H9 (cell line): ENCODE measurements around the gene PLD3. TPM values are rescaled to one million over a fixed set of nuclear protein-coding genes. Genes with fewer than 3 reads are reported as not detected.

Source experiments
- DNase-seq: peaks from one replicate; pipeline ENCODE4 v3.0.0-alpha.2; 2017
- H2AFZ ChIP-seq: one replicate; pipeline ENCODE4 v1.6.1; 2013; ENCODE audit warnings: mild to moderate bottlenecking, low read length, control low read depth, moderate library complexity
- H2AK5ac ChIP-seq: 2 replicates; pipeline ENCODE4 v1.6.1; 2013; ENCODE audit warnings: low read length, control low read depth, mixed read lengths; ENCODE audit not compliant: insufficient read length
- H2BK120ac ChIP-seq: one replicate; pipeline ENCODE4 v1.6.1; 2013; ENCODE audit warnings: low read depth, mild to moderate bottlenecking, low read length, control low read depth, inconsistent platforms; ENCODE audit not compliant: poor library complexity, severe bottlenecking
- H2BK12ac ChIP-seq: 2 replicates; pipeline ENCODE4 v1.6.1; 2013; ENCODE audit warnings: low read length, control low read depth, mixed read lengths, low read depth; ENCODE audit not compliant: insufficient read length
- H2BK15ac ChIP-seq: 2 replicates; pipeline ENCODE4 v1.6.1; 2013; ENCODE audit warnings: low read depth, low read length, control low read depth
- H2BK20ac ChIP-seq: one replicate; pipeline ENCODE4 v1.6.1; 2013; ENCODE audit warnings: low read depth, mild to moderate bottlenecking, low read length, control low read depth, inconsistent platforms; ENCODE audit not compliant: poor library complexity, severe bottlenecking
- H2BK5ac ChIP-seq: 2 replicates; pipeline ENCODE4 v1.6.1; 2013; ENCODE audit warnings: low read length, control low read depth, mixed read lengths; ENCODE audit not compliant: insufficient read length
- H3K14ac ChIP-seq: 2 replicates; pipeline ENCODE4 v1.6.1; 2013; ENCODE audit warnings: low read length, control low read depth; ENCODE audit not compliant: insufficient read depth
- H3K18ac ChIP-seq: 2 replicates; pipeline ENCODE4 v1.6.1; 2013; ENCODE audit warnings: low read depth, mild to moderate bottlenecking, mixed read lengths, low read length, control low read depth; ENCODE audit not compliant: insufficient read length
- H3K23ac ChIP-seq: 2 replicates; pipeline ENCODE4 v1.6.1; 2013; ENCODE audit warnings: low read length, control low read depth, mixed read lengths, low read depth; ENCODE audit not compliant: insufficient read length
- H3K23me2 ChIP-seq: 2 replicates; pipeline ENCODE4 v1.6.1; 2013; ENCODE audit warnings: low read depth, mild to moderate bottlenecking, mixed read lengths, low read length, control low read depth; ENCODE audit not compliant: insufficient read length, poor library complexity, severe bottlenecking
- H3K27ac ChIP-seq: 2 replicates; pipeline ENCODE4 v1.5.1; 2013; ENCODE audit warnings: low read length, control low read depth, mixed read lengths, low read depth; ENCODE audit not compliant: insufficient read length
- H3K27me3 ChIP-seq: 2 replicates; pipeline ENCODE4 v1.6.1; 2013; ENCODE audit warnings: low read length, control low read depth, inconsistent platforms; ENCODE audit not compliant: insufficient read depth
- H3K4ac ChIP-seq: 2 replicates; pipeline ENCODE4 v1.6.1; 2013; ENCODE audit warnings: low read depth, mild to moderate bottlenecking, control low read depth, inconsistent platforms, low read length, moderate library complexity
- H3K4me1 ChIP-seq: 2 replicates; pipeline ENCODE4 v1.6.1; 2013; ENCODE audit warnings: low read length, control low read depth, inconsistent platforms; ENCODE audit not compliant: insufficient read depth
- H3K4me2 ChIP-seq: 2 replicates; pipeline ENCODE4 v1.6.1; 2013; ENCODE audit warnings: low read length, control low read depth, mixed read lengths; ENCODE audit not compliant: insufficient read length, insufficient read depth
- H3K56ac ChIP-seq: 2 replicates; pipeline ENCODE4 v1.6.1; 2013; ENCODE audit warnings: low read depth, mild to moderate bottlenecking, mixed read lengths, low read length, control low read depth; ENCODE audit not compliant: insufficient read length
- H3K79me1 ChIP-seq: 2 replicates; pipeline ENCODE4 v1.6.1; 2013; ENCODE audit warnings: low read depth, mild to moderate bottlenecking, moderate library complexity, low read length, control low read depth, inconsistent platforms; ENCODE audit not compliant: insufficient read depth, poor library complexity, severe bottlenecking
- H3K79me2 ChIP-seq: 2 replicates; pipeline ENCODE4 v1.6.1; 2013; ENCODE audit warnings: low read length, control low read depth, inconsistent platforms; ENCODE audit not compliant: insufficient read depth
- H3K9ac ChIP-seq: 2 replicates; pipeline ENCODE4 v1.6.1; 2013; ENCODE audit warnings: low read length, control low read depth, mixed read lengths; ENCODE audit not compliant: insufficient read length; ENCODE audit errors: extremely low read depth
- H3K9me3 ChIP-seq: one replicate; pipeline ENCODE4 v1.6.1; 2013; ENCODE audit warnings: low read depth, low read length, inconsistent platforms; ENCODE audit not compliant: control insufficient read depth
- H3T11ph ChIP-seq: one replicate; pipeline ENCODE4 v1.6.1; 2013; ENCODE audit warnings: mild to moderate bottlenecking, low read length, control low read depth, inconsistent platforms
- H4K20me1 ChIP-seq: one replicate; pipeline ENCODE4 v1.6.1; 2013; ENCODE audit not compliant: control insufficient read depth, insufficient read length, insufficient read depth
- H4K5ac ChIP-seq: 2 replicates; pipeline ENCODE4 v1.6.1; 2013; ENCODE audit warnings: low read depth, mild to moderate bottlenecking, mixed read lengths, low read length, control low read depth; ENCODE audit not compliant: insufficient read length
- H4K8ac ChIP-seq: replicated peaks from 2 replicates; pipeline ENCODE4 v1.6.1; 2013; ENCODE audit warnings: low read length, control low read depth, mixed read lengths, low read depth; ENCODE audit not compliant: insufficient read length
- H4K91ac ChIP-seq: 2 replicates; pipeline ENCODE4 v1.6.1; 2013; ENCODE audit warnings: low read depth, mild to moderate bottlenecking, moderate library complexity, mixed read lengths, low read length, control low read depth; ENCODE audit not compliant: insufficient read length
- H3K27ac Mint-ChIP-seq, 3 experiments: 2 replicates in 2 of 3; 3 replicates in 1 of 3; pipeline ENCODE4 v1.8.0; 2020 to 2021; ENCODE audit warnings: mixed read lengths in 3 of 3, mild to moderate bottlenecking in 1 of 3, moderate library complexity in 1 of 3
- H3K27me3 Mint-ChIP-seq: 2 replicates; pipeline ENCODE4 v1.8.0; 2021; ENCODE audit warnings: low read depth, mild to moderate bottlenecking, moderate library complexity, mixed read lengths
- H3K36me3 Mint-ChIP-seq, 3 experiments: 2 replicates in 2 of 3; 3 replicates in 1 of 3; pipeline ENCODE4 v1.8.0; 2020 to 2021; ENCODE audit warnings: low read depth in 3 of 3, mixed read lengths in 3 of 3; ENCODE audit not compliant: insufficient read depth in 1 of 3
- H3K4me1 Mint-ChIP-seq, 2 experiments: 2 replicates each; pipeline ENCODE4 v1.8.0; 2020; ENCODE audit warnings: mixed read lengths in 2 of 2
- H3K4me3 Mint-ChIP-seq, 2 experiments: 2 replicates in 1 of 2; 3 replicates in 1 of 2; pipeline ENCODE4 v1.8.0; 2020 to 2021; ENCODE audit warnings: mild to moderate bottlenecking in 2 of 2, mixed read lengths in 2 of 2, moderate library complexity in 1 of 2
- H3K9me3 Mint-ChIP-seq, 2 experiments: 2 replicates in 1 of 2; 3 replicates in 1 of 2; pipeline ENCODE4 v1.8.0; 2020; ENCODE audit warnings: mild to moderate bottlenecking in 2 of 2, mixed read lengths in 2 of 2, moderate library complexity in 1 of 2
- CTCF ChIP-seq: fragments of 200-600 bp; sonication (generic); conservative IDR thresholded peaks from 3 replicates; pipeline ENCODE4 v1.8.0; 2021; ENCODE audit warnings: antibody characterized with exemption, mild to moderate bottlenecking
- WGBS: extraction: QIAGEN DNeasy Blood & Tissue Kit; methylation state at CpG from one replicate; pipeline ENCODE4 v1.1.7; 2013; ENCODE audit warnings: missing lambda C conversion rate, low lambda C conversion rate, mixed read lengths; ENCODE audit not compliant: insufficient read length; ENCODE audit errors: extremely low coverage; 5-methylcytosine and 5-hydroxymethylcytosine counted together
- total RNA-seq: library from RNA; stranded (reverse); gene quantifications from 2 replicates; pipeline ENCODE4 v1.2.1, GENCODE V29; 2021

The PLD3 gene
- total RNA-seq, 1 experiment from 2014 or later = 194 TPM

GRCh38 chr19:40362160-40362559, 13.7 kb downstream of the PLD3 start:
- Histone ChIP-seq H2BK5ac (no peak overlapping the region), H3K27ac (no peak overlapping the region), H2BK20ac (no peak overlapping the region), H3K23ac (no peak overlapping the region), H4K91ac (no peak overlapping the region), H3T11ph (no peak overlapping the region), H3K9ac (no peak overlapping the region), H3K79me1 (no peaks in the 10 kb centered on the region), H4K20me1 (no peaks in the 10 kb centered on the region), H3K4me1 (no peaks in the 10 kb centered on the region), H2AK5ac (no peak overlapping the region), H3K79me2 (no peaks in the 10 kb centered on the region), H2BK12ac (no peak overlapping the region), H3K4me2 (no peak overlapping the region), H3K14ac (no peak overlapping the region), H2BK120ac (no peak overlapping the region), H3K27me3 (no peaks in the 10 kb centered on the region), H3K4ac (no peak overlapping the region), H4K5ac (no peak overlapping the region), H2AFZ (no peak overlapping the region), H4K8ac (no peak overlapping the region), H3K56ac (no peak overlapping the region), H3K18ac (no peak overlapping the region), H3K9me3 (no peaks in the 10 kb centered on the region), H3K23me2 (peaks cover 7% of the 10 kb centered on the region), H2BK15ac (no peak overlapping the region)
- peaks cover 15 to 22% of the 10 kb centered on the region in 2 experiments for H3K4me1 Mint-ChIP-seq
- no peaks in the 10 kb centered on the region; the same call in 1 of the 2 replicates for H3K27me3 Mint-ChIP-seq
- peak overlapping the region in 1 of 3 experiments; percentile 78; a peak in 3 of 7 replicates for H3K27ac Mint-ChIP-seq
- H3K9me3 Mint-ChIP-seq = no peaks in the 10 kb centered on the region
- peaks cover 0 to 5% (median 4%) of the 10 kb centered on the region in 3 experiments; a peak in 4 of 7 replicates for H3K36me3 Mint-ChIP-seq
- H3K4me3 Mint-ChIP-seq = no peak overlapping the region
- TF ChIP-seq CTCF = no peak
- DNase-seq = no peak
- no CpG with 5 or more reads among the region's 3 CpGs for WGBS
